Stimulated activated CD4-positive, alpha-beta T cell treated with anti-CD3 and anti-CD28 coated beads, Interleukin-1b, Interleukin-23, amount 100 ng/mL, for 4 hours (primary cell): ENCODE data around the gene CPLANE1.
"Not testable (repeated sequence)": the region's sequence is repeated elsewhere in the genome, so short reads cannot be mapped to it uniquely, and the experiment has no call there.

ENCODE experiments used
- DNase-seq, 2 donors: peaks; one replicate each; pipeline ENCODE4 v3.0.0-alpha.2; 2020; ENCODE audit warnings: low read depth in 2 of 2

Gene CPLANE1

DNA sequence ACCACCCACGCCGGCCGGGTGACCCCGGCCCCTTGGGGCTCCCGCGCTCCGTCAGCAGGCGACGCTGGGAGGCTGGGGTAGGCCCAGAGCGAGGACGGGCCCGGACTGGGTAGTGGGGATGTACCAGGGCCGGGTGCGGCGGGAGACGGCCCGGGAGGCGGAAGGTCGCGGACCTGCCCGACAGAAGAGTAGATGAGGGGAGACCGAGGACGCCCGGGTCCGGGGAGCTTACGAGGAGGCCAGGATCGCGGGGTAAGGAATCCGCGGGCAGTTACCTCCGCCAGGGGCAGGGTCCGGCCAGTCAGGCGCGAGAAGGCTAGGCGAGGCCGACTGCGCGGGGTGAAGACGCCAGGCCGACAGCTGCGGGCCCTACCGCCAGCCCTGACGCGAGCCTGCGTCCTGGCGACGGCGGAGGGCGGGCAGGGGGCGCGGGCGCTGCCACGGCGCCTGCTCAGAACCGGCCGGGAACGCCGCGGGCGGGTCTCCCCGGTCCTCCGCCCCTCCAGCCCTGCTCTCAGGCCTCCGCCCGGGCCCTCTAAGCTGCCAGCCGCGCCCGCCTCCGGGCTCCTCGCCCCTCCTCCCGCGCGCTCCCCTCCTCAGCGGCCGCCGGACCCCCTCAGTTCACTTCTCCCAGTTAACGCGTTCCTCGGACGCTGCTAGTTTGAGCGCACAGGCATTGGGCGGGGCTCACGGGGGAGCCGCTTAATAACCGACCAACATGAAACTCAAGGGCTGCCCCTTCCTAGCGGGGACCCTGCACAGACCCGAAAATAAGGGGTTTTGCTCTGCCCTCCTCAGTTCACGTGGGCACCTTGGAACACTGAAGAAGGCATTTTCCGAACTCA lies at the start of gene CPLANE1:
TSS of gene CPLANE1 (minus strand) at position 407 of the 845 bp plus-strand sequence. CDS start 1,678 bp downstream, outside the sequence.
- DNase-seq: peak; percentile 13 to 55

- not testable (repeated sequence) for DNase-seq
Observed at GRCh38 chr5:37296313-37296712, 47.1 kb upstream of the CPLANE1 start.

GRCh38 chr5:37283214-37283820 lies 34.1 kb upstream of the CPLANE1 start:
- no peak for DNase-seq

DNA sequence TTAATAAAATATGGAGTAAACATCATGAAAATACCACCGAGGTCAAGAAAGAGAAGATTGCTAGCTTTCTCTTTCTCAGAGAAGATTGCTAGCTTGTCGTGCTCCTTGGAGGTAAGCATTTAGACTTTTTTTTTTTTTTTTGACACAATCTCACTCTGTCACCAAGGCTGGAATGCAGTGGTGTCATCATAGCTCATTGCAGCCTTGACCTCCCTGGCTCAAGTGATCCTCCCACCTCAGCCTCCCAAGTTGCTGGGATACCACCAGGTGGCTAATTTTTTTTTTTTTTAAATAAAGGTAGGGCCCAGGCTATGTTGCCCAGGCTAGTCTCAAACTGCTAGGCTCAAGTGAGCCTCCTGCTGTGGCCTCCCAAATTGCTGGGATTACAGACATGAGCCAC lies 26.3 kb upstream of the CPLANE1 start:
- DNase-seq: no peak

- no peak for DNase-seq
Observed at GRCh38 chr5:37272511-37272910, 23.3 kb upstream of the CPLANE1 start.

DNA sequence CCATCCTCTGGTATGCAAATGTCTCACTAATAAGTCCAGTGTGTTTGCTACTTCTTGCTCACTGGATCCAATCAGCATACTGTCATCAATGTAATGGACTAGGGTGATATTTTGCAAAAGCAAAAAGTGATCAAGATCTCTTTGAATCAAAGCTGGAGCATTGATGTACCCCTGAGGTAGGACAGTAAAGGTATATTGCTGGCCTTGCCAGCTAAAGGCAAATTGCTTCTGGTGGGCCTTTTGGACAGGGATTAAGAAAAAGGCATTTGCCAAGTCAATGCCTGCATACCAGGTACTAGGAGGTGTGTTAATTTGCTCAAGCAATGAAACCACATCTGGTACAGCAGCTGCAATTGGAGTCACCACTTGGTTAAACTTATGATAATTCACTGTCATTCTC lies 18.9 kb upstream of the CPLANE1 start:
- not testable (repeated sequence) for DNase-seq

GRCh38 chr5:37255774-37256358 lies 6.7 kb upstream of the CPLANE1 start:
- DNase-seq: no peak

GRCh38 chr5:37254581-37254980 lies 5.4 kb upstream of the CPLANE1 start:
- no peak for DNase-seq

DNA sequence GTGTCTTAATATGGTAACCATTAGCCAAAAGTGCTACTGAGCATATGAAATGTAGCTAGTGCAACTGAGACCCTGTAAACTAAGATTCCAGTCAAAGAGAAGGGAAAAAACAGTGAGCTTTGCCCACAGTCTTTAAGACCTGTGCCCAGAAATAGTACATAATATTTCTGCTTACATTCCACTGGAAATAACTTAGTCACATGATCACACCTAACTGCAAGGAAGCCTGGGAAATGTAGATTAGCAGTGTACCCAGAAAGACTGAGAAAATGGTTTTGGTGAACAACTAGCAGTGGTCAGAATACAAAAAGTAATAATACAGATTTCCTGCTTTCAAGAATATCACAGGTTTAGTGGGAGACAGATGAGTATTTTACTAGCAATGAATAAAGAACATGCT lies 2.5 kb upstream of the CPLANE1 start:
- no peak for DNase-seq

DNA sequence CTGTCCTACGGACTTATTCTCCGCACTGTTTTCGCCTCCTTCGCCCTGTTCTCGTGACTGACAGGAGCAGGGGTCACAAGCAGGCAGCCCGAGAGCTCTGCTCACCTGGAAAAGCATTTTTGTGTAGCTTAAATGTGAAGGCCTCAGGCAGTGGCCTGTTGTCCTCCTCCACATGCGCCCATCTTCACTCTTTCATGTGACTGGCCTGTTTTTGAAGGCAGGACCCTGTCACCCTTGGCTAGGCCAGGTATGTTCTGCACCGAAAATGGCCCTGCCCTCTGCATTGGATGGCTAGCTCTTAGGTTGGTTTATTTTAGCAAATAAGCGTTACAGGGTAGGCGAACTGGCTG lies 614 bp upstream of the CPLANE1 start:
- no peak for DNase-seq

DNA sequence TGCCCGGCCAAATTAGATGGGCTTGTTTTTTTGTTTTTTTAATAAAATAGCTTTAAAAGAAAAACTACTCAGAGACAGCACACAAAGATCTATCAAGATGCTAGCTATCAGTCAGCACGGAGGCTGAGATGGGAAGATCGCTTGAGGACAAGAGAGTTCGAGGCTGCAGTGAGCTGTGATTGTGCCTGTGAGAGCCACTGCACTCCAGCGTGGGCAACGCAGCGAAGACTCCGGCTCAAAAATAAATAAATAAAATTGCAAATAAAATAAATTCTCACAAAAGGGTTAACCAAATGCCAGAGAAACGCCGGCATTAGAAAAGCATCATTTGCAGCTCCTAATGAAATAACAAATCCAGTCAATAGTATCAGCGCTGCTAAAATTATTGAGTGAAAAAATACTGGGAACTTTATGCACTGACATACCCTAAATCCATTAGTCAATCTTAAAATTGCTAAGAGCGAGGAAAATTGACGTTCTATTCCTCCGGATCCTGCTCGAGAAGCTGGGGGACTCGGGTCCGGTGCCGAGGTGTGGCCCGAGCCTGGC lies 681 bp downstream of the CPLANE1 start:
- no peak for DNase-seq

DNA sequence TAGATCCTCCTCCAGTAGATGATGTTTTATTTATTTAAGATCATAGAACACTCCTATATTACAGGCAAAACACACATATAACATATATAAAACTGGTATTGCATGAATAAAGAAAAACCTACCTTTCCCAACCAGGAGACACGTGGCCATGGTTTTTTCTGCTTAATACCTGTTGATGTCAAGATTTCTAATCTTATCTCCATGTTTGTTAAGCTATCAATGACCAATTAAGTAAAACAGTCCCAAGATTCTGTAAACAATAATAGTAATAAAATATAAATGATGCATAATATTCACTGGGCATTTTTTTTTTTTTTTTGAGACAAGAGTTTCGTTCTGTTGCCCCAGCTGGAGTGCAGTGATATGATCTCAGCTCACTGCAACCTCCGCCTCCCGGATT lies 1.7 kb downstream of the CPLANE1 start:
- no peak for DNase-seq

DNA sequence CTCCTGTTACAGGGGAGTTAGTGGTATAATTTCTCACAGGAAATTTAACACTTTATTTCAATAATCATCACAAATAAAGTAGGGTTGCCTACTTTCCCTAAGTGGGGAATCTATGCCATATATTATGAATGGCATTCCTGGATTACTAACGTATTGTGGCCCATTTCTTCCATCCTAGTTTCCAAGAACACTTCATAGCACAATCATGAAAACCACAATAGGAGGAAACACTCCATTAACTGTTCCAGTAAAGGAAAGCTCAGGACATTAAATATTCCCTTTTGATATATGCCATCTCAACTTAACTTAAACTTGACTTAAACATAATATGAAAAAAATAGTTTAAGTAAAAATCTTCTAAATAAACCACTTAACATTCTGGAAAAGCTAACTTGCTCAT lies 2.1 kb downstream of the CPLANE1 start:
- no peak for DNase-seq

- no peak for DNase-seq
Observed at GRCh38 chr5:37234288-37234687, 14.9 kb downstream of the CPLANE1 start.

GRCh38 chr5:37226377-37226776 lies 22.8 kb downstream of the CPLANE1 start:
- DNase-seq: no peak

- no peak for DNase-seq
Observed at GRCh38 chr5:37222181-37222580, 27.0 kb downstream of the CPLANE1 start.

GRCh38 chr5:37220426-37220825 lies 28.8 kb downstream of the CPLANE1 start:
- not testable (repeated sequence) for DNase-seq

GRCh38 chr5:37219384-37219783 lies 29.8 kb downstream of the CPLANE1 start:
- not testable (repeated sequence) for DNase-seq

DNA sequence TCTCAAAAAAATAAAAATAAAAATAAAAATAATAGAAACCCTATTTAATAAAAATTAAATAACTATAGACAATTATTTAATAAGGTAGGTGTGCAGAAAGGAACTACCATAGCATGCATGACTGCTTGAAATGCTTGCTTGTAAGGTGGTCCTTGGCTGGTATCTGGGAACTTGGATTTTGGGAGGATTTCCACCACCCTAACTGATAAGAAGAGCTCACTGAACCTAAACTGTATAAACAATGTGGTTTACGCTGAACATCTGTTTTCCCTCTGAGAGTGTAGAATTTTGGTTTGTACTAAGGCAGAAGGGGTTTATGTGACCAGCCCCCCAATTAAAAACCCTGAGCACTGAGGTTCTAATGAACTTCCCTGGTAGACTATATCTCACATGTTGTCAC lies 31.2 kb downstream of the CPLANE1 start:
- DNase-seq: no peak

DNA sequence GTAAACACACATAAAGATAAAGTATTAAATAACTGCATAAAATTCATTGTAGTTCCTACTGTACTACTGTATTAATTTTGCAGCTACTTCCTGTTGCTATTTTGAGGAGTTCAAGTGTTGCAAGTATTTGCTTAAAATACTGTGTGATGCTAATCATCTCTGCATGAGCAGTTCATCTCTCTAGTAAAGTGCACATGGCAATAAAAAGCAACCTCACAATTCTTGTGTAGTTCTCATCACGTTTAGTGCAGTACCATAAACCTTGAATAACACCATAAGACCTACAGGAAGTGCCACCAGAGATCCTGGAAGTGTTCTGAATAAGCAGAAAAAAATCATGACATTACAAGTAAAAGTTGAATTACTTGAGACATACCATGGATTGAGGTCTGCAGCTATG lies 34.6 kb downstream of the CPLANE1 start:
- no peak for DNase-seq

GRCh38 chr5:37212096-37212495 lies 37.1 kb downstream of the CPLANE1 start:
- no peak for DNase-seq

DNA sequence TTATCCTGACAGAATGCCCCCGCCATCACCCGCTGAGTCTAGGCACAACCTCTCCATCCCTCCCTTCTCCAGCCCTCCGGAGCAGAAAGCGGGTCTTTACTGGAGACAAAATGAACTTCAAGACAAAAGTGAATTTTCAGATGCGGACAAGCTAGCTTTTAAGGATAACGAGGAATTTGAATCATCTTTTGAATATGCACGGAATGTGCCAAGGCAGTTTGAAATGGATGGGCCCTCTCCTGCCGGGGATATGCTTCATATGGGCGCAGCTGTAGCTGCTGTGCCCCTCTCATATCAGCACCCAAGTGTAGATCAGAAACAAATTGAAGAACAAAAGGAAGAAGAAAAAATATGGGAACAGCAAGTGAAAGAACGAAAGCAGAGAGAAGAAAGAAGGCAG lies 37.5 kb downstream of the CPLANE1 start:
- no peak for DNase-seq
